Keratinocyte (primary cell): ENCODE measurements around the gene PRKN.

Source experiments
- CTCF ChIP-seq, 3 experiments: IDR thresholded peaks in 1 of 3; conservative IDR thresholded peaks in 1 of 3; optimal IDR thresholded peaks in 1 of 3; 2 replicates in 2 of 3; 3 replicates in 1 of 3; pipeline versions ENCODE3 to v1.5.1; 2011; ENCODE audit warnings: low read length in 3 of 3, mild to moderate bottlenecking in 3 of 3, moderate library complexity in 2 of 3, control low read depth in 1 of 3, inconsistent platforms in 1 of 3; ENCODE audit not compliant: insufficient read depth in 2 of 3; ENCODE audit errors: extremely low read depth in 1 of 3
- EZH2 ChIP-seq: IDR thresholded peaks from one replicate; pipeline ENCODE4 v1.6.1; 2012; ENCODE audit warnings: inconsistent platforms, mild to moderate bottlenecking, low read length, moderate library complexity

- TF ChIP-seq CTCF (optimal IDR thresholded peaks at IDR 0.05 in 1 of 3, IDR thresholded peaks at IDR 0.05 in 1 of 3, conservative IDR thresholded peaks at IDR 0.05 in 1 of 3; ENCODE audit: extremely low read depth in 1 of 3, insufficient read depth in 2 of 3, low read length in 3 of 3) (no peak), EZH2 (no peak)
Measured at GRCh38 chr6:162554531-162554930, 173.0 kb downstream of the PRKN start.
